ENCODE data around the gene NAXE. TPM values are rescaled to one million over a fixed set of nuclear protein-coding genes. Genes with fewer than 3 reads are reported as not detected.
A peak's percentile ranks its signal among the peaks of the same experiment; 100 is the strongest.

Gene NAXE
- total RNA-seq, 1 donor from 2014 or later: 85.3 TPM

- H3K27ac ChIP-seq: no peak overlapping the region
- H3K4me3 ChIP-seq: no peak overlapping the region
- no peaks in the 10 kb centered on the region for H3K27me3 ChIP-seq
- H3K36me3 ChIP-seq: no peaks in the 10 kb centered on the region
- intact Hi-C loops (cut with DNase I): no loop called here
- peaks cover 0 to 5% of the 10 kb centered on the region in 2 donors for H3K4me1 ChIP-seq
- TF ChIP-seq, protein P1, sequence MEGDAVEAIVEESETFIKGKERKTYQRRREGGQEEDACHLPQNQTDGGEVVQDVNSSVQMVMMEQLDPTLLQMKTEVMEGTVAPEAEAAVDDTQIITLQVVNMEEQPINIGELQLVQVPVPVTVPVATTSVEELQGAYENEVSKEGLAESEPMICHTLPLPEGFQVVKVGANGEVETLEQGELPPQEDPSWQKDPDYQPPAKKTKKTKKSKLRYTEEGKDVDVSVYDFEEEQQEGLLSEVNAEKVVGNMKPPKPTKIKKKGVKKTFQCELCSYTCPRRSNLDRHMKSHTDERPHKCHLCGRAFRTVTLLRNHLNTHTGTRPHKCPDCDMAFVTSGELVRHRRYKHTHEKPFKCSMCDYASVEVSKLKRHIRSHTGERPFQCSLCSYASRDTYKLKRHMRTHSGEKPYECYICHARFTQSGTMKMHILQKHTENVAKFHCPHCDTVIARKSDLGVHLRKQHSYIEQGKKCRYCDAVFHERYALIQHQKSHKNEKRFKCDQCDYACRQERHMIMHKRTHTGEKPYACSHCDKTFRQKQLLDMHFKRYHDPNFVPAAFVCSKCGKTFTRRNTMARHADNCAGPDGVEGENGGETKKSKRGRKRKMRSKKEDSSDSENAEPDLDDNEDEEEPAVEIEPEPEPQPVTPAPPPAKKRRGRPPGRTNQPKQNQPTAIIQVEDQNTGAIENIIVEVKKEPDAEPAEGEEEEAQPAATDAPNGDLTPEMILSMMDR (IDR thresholded peaks at IDR 0.05): no peak
- no peaks in the 10 kb centered on the region for H3K9me3 ChIP-seq
- DNase-seq (ENCODE audit: low spot score in 2 of 2): no peak
Measured at GRCh38 chr1:156571261-156571852, 20.2 kb upstream of the NAXE start.

DNA sequence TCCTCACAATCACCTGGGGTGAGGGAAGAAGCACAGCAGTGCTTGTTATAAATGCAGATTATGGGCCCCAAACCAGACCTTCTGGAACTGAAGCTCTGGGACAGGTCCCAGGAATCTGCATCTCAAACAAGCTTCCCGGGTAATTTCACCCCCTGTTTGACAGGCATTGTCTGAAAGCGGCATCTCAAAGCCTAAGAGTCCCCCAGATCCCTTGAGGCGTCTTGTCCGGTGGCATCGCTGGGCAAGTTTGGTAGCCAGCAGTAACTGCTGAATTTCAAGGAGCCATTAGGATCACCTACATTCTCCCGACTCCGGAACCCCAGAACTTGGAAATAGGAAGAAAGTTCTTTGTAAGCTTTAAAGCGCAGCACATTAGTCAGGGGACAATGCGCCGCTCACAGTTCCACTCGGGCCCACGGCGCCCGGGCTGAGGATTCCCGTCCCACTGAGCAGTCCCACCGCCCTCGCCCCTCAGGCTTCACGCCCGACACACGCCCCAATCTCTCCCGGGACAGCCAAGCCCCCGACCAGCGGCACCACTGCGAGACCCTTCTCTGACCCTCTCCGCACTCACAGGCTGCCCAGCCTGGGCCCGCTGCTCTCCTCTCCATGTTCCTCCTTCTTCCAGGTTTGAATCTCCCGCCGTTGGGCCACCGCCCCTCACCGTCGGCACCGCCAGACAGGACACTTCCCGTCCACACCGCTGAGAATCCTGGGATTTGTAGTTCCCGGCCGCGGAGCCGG is 19.5 kb upstream of the NAXE start, which contains the start of gene IQGAP3:
TSS of gene IQGAP3 (minus strand) at position 647 of the 744 bp plus-strand sequence. CDS start at position 611, 36 bp downstream.
- Histone ChIP-seq H3K36me3 (no peaks in the 10 kb centered on the region), H3K4me3 (peak within 1 kb of the TSS; percentile 27 to 54), H3K9me3 (no peaks in the 10 kb centered on the region), H3K4me1 (peaks cover 0 to 5% of the 10 kb centered on the region in 2 donors), H3K27ac (no peak within 1 kb of the TSS), H3K27me3 (no peaks in the 10 kb centered on the region)
- DNase-seq (ENCODE audit: low spot score in 2 of 2): peak; percentile 48 to 91
- intact Hi-C loops (cut with DNase I): loop anchor here (2.0 kb wide), 2 partner anchors 61 to 115 kb away; no protein-coding TSS in a partner anchor
- TF ChIP-seq, protein P1 (IDR thresholded peaks at IDR 0.05): no peak

DNA sequence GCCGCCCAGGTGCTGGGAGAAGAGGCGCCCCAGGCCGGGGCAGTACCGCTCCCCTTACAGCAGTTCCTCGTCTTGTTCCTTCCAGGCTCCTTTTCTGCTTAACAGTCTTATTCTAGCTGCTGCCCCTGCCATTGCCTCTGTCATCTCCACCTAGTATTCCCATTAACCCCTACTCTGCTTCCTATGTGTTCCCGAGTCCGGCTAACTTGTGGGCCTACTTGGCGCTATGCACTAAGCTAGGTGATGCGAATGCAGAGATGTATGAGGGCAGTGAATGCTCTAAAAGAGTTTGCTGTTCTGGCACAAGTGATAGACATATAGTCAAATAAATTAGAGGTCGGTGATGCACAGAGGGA is 18.9 kb upstream of the NAXE start:
- Histone ChIP-seq H3K27me3 (no peaks in the 10 kb centered on the region), H3K27ac (no peak overlapping the region), H3K4me3 (peak overlapping the region; percentile 27 to 54), H3K9me3 (no peaks in the 10 kb centered on the region), H3K36me3 (no peaks in the 10 kb centered on the region), H3K4me1 (peaks cover 0 to 5% of the 10 kb centered on the region in 2 donors)
- intact Hi-C loops (cut with DNase I): loop anchor here (2.0 kb wide), 2 partner anchors 62 to 116 kb away; no protein-coding TSS in a partner anchor
- no peak for DNase-seq (ENCODE audit: low spot score in 2 of 2)
- TF ChIP-seq, protein P1 (IDR thresholded peaks at IDR 0.05): no peak

DNA sequence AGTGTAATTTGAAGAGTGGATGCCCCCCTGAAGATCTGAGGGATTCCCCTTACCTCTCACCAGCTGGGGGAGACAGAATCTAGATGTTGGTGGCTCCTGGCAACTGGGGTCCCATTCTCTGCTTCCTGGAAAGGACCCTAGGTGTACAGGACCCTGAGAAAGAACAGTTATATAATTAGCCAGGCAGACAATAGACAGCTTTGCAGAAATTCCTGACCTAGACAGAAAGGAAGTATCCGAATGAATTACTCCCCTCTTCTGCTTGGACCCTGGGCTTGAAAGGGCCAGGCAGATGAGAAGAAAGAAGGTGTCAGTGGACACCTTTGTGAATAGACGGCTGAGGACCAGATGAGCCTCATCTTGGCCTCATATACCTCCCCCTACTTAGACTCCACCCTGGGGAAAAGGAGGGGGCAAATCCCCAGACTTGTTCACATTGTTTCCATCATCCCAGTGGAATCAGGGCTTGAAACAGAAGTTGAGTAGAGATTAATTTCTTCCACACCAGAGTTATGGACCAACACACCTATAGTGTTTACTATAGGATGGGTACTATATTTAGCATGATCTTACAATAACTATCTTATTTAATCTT is 17.4 kb upstream of the NAXE start:
- Histone ChIP-seq H3K27me3 (no peaks in the 10 kb centered on the region), H3K4me1 (peaks cover 0 to 5% of the 10 kb centered on the region in 2 donors), H3K27ac (no peak overlapping the region), H3K36me3 (no peaks in the 10 kb centered on the region), H3K4me3 (no peak overlapping the region), H3K9me3 (no peaks in the 10 kb centered on the region)
- no peak for DNase-seq (ENCODE audit: low spot score in 2 of 2)
- TF ChIP-seq, protein P1 (IDR thresholded peaks at IDR 0.05): no peak
- intact Hi-C loops (cut with DNase I): no loop called here

GRCh38 chr1:156577550-156577949 is 14.0 kb upstream of the NAXE start:
- Histone ChIP-seq H3K9me3 (no peaks in the 10 kb centered on the region), H3K27me3 (no peaks in the 10 kb centered on the region), H3K4me1 (no peaks in the 10 kb centered on the region), H3K36me3 (no peaks in the 10 kb centered on the region), H3K27ac (no peak overlapping the region), H3K4me3 (no peak overlapping the region)
- TF ChIP-seq, protein P1 (IDR thresholded peaks at IDR 0.05): no peak
- intact Hi-C loops (cut with DNase I): no loop called here
- DNase-seq (ENCODE audit: low spot score in 2 of 2): peak in 1 of 2 donors; percentile 35
